ENCODE data around the gene CCR2. TPM values are rescaled to one million over a fixed set of nuclear protein-coding genes. Genes with fewer than 3 reads are reported as not detected.

Gene CCR2
- total RNA-seq, 1 experiment from 2014 or later: not detected

DNA sequence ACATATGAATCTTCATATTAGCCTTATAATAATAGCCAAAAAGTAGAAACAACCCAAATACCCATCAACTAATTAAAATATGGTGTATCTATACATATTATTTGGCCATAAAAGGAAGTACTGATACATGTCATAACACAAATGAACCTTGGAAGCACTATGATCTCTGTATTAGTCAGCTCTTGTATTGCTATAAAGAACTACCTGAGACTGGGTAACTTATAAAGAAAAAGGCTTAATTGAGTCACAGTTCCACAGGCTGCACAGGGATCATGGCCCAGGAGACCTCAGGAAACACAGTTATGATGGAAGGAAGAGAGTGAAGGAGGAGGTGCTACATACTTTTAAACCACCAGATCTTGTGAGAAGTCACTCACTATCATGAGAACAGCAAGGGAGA lies 16.0 kb upstream of the CCR2 start:
- Mint-ChIP-seq H3K27me3 (ENCODE audit: insufficient read depth, unreplicated experiment) (no peaks in the 10 kb centered on the region), H3K27ac (ENCODE audit: low read depth, unreplicated experiment) (no peak overlapping the region), H3K9me3 (ENCODE audit: unreplicated experiment) (peaks cover 17% of the 10 kb centered on the region), H3K4me1 (ENCODE audit: insufficient read depth, unreplicated experiment) (peaks cover 12% of the 10 kb centered on the region), H3K4me3 (ENCODE audit: unreplicated experiment) (no peak overlapping the region), H3K36me3 (ENCODE audit: insufficient read depth, unreplicated experiment) (no peaks in the 10 kb centered on the region)
- no peak for DNase-seq (ENCODE audit: unreplicated experiment)
- intact Hi-C loops (cut with micrococcal nuclease): no loop called here
- no TSS peak for BruUV-seq (replicated peaks)
- ChIA-PET POLR2A (interaction anchor here (1.0 kb wide), 1 partner anchor 25 kb away, joined by 3 read pairs; no protein-coding TSS in a partner anchor), CTCF (no interaction called here)
- no peak for TF ChIP-seq CTCF (IDR thresholded peaks at IDR 0.05; ENCODE audit: unreplicated experiment)

DNA sequence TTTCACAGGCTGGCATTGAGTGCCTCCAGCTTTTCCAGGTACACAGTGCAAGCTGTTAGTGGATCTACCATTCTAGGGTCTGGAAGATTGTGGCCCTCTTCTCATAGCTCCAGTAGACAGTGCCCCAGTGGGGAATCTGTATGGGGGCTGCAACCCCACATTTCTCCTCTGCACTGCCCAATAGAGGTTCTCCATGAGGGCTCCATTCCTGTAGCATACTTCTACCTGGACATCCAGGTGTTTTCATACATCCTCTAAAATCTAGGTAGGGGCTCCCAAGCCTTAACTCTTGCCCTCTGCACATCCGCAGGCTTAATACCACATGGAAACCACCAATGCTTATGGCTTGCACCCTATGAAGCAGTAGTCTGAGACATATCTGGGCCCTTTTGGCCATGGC lies 15.1 kb upstream of the CCR2 start:
- ChIA-PET POLR2A (interaction anchor here (0.8 kb wide), 1 partner anchor 13 kb away, joined by 4 read pairs; no protein-coding TSS in a partner anchor), CTCF (interaction anchor here (0.7 to 0.9 kb wide), 2 partner anchors 99 to 515 kb away, joined by 3 read pairs; no protein-coding TSS in a partner anchor)
- Mint-ChIP-seq H3K36me3 (ENCODE audit: insufficient read depth, unreplicated experiment) (no peaks in the 10 kb centered on the region), H3K4me3 (ENCODE audit: unreplicated experiment) (no peak overlapping the region), H3K27me3 (ENCODE audit: insufficient read depth, unreplicated experiment) (no peaks in the 10 kb centered on the region), H3K27ac (ENCODE audit: low read depth, unreplicated experiment) (no peak overlapping the region), H3K9me3 (ENCODE audit: unreplicated experiment) (peaks cover 17% of the 10 kb centered on the region), H3K4me1 (ENCODE audit: insufficient read depth, unreplicated experiment) (peaks cover 12% of the 10 kb centered on the region)
- intact Hi-C loops (cut with micrococcal nuclease): no loop called here
- no TSS peak for BruUV-seq (replicated peaks)
- no peak for TF ChIP-seq CTCF (IDR thresholded peaks at IDR 0.05; ENCODE audit: unreplicated experiment)
- no peak for DNase-seq (ENCODE audit: unreplicated experiment)

GRCh38 chr3:46344476-46344875 lies 9.4 kb upstream of the CCR2 start:
- CTCF ChIA-PET: no interaction called here
- Mint-ChIP-seq H3K4me3 (ENCODE audit: unreplicated experiment) (no peak overlapping the region), H3K27ac (ENCODE audit: low read depth, unreplicated experiment) (no peak overlapping the region)

GRCh38 chr3:46348823-46349482 lies 5.0 kb upstream of the CCR2 start:
- DNase-seq (ENCODE audit: unreplicated experiment): no peak
- H3K4me3 Mint-ChIP-seq (ENCODE audit: unreplicated experiment): no peak overlapping the region
- peaks cover 32% of the 10 kb centered on the region for H3K27me3 Mint-ChIP-seq (ENCODE audit: insufficient read depth, unreplicated experiment)
- TF ChIP-seq CTCF (IDR thresholded peaks at IDR 0.05; ENCODE audit: unreplicated experiment): no peak
- peaks cover 18% of the 10 kb centered on the region for H3K4me1 Mint-ChIP-seq (ENCODE audit: insufficient read depth, unreplicated experiment)
- H3K9me3 Mint-ChIP-seq (ENCODE audit: unreplicated experiment): peaks cover 6% of the 10 kb centered on the region
- BruUV-seq (replicated peaks): no TSS peak
- H3K27ac Mint-ChIP-seq (ENCODE audit: low read depth, unreplicated experiment): no peak overlapping the region
- intact Hi-C loops (cut with micrococcal nuclease): no loop called here
- ChIA-PET CTCF (interaction anchor here (0.7 kb wide), 1 partner anchor 272 kb away, joined by 3 read pairs; no protein-coding TSS in a partner anchor), POLR2A (no interaction called here)
- no peaks in the 10 kb centered on the region for H3K36me3 Mint-ChIP-seq (ENCODE audit: insufficient read depth, unreplicated experiment)

More at GRCh38 chr3:46344476-46344875, 9.4 kb upstream of the CCR2 start:
- no peak for TF ChIP-seq CTCF (IDR thresholded peaks at IDR 0.05; ENCODE audit: unreplicated experiment)
- DNase-seq (ENCODE audit: unreplicated experiment): no peak
- no peaks in the 10 kb centered on the region for H3K4me1 Mint-ChIP-seq (ENCODE audit: insufficient read depth, unreplicated experiment)
- peaks cover 14% of the 10 kb centered on the region for H3K9me3 Mint-ChIP-seq (ENCODE audit: unreplicated experiment)
- no TSS peak for BruUV-seq (replicated peaks)
- H3K27me3 Mint-ChIP-seq (ENCODE audit: insufficient read depth, unreplicated experiment): peaks cover 5% of the 10 kb centered on the region
- no peaks in the 10 kb centered on the region for H3K36me3 Mint-ChIP-seq (ENCODE audit: insufficient read depth, unreplicated experiment)
- intact Hi-C loops (cut with micrococcal nuclease): no loop called here
- POLR2A ChIA-PET: no interaction called here
